Brain microvascular endothelial cell (primary cell): ENCODE results near the gene WNK1.

Experiments used
- DNase-seq: peaks from one replicate; pipeline ENCODE4 v3.0.0-alpha.2; 2020
- H3K27ac ChIP-seq: fragments of 250-450 bp; sonication (Bioruptor Pico); 2 replicates; pipeline ENCODE4 v1.5.1; 2020; ENCODE audit warnings: mild to moderate bottlenecking, moderate library complexity
- H3K27me3 ChIP-seq: fragments of 250-450 bp; sonication (Bioruptor Pico); replicated peaks from 2 replicates; pipeline ENCODE4 v1.5.1; 2020; ENCODE audit warnings: mild to moderate bottlenecking
- H3K36me3 ChIP-seq: fragments of 250-450 bp; sonication (Bioruptor Pico); replicated peaks from 2 replicates; pipeline ENCODE4 v1.5.1; 2020; ENCODE audit warnings: mild to moderate bottlenecking
- H3K4me3 ChIP-seq: 2 replicates; pipeline ENCODE4 v1.5.1; 2011; ENCODE audit warnings: low read depth, mild to moderate bottlenecking, control low read depth, low read length, moderate library complexity
- in situ Hi-C: cut with HindIII; loops from 2 replicates; pipeline ENCODE4 v1.10.0; 2017; ENCODE audit warnings: low sequenced_read_pairs, low pct_ligation_motif_present
- TF ChIP-seq, protein P1 (sequence below): IDR thresholded peaks from 2 replicates; pipeline ENCODE4 v1.5.1; 2011; ENCODE audit warnings: low read depth, mild to moderate bottlenecking, moderate library complexity, low read length, control low read depth, inconsistent platforms; ENCODE audit errors: missing control alignments

Gene WNK1

DNA sequence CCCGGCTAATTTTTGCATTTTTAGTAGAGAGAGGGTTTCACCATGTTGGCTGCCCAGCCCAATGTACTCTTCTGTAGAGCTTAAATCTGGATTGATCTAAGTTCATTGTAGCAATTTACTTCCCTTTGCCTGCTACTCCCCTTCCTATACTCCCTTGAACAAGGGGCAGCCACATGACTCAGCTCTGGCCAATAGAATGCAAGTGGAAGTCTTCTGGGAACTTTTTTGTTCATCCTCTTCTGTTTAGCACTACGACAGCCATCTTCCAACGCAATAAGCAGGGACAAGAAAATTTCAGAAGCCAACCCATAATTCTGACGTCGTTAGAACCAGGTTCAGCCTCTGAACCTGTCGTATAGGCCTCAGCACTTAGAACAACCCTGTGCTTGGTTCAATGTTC, 203.6 kb downstream of the WNK1 start:
- TF ChIP-seq, protein P1, sequence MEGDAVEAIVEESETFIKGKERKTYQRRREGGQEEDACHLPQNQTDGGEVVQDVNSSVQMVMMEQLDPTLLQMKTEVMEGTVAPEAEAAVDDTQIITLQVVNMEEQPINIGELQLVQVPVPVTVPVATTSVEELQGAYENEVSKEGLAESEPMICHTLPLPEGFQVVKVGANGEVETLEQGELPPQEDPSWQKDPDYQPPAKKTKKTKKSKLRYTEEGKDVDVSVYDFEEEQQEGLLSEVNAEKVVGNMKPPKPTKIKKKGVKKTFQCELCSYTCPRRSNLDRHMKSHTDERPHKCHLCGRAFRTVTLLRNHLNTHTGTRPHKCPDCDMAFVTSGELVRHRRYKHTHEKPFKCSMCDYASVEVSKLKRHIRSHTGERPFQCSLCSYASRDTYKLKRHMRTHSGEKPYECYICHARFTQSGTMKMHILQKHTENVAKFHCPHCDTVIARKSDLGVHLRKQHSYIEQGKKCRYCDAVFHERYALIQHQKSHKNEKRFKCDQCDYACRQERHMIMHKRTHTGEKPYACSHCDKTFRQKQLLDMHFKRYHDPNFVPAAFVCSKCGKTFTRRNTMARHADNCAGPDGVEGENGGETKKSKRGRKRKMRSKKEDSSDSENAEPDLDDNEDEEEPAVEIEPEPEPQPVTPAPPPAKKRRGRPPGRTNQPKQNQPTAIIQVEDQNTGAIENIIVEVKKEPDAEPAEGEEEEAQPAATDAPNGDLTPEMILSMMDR: no peak

DNA sequence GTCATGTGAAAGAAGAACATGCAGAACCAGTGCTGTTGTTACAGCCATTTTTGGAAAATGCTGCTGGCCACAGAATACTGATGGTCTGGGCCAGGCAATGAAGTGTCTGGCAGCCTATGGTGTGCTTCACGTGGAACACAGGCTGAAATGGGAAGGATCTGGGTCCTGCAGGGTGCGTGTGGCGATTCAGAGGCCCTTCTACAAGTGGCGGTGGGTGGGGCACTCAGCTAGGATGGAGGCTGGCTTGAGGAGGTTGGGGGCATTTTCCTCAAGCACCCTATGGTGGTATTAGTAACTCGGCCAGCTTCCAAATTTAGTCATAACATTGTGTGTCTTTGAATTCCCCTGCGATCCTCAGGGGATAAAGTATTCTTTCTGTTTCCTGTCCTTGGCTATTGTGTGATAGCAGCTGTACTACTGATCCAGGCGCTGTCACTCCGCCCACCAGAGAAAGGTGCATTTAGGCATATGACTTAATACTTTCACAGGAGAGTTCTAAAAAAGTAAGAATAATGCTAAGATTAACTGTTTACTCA, 206.3 kb downstream of the WNK1 start:
- Histone ChIP-seq H3K27me3 (no peaks in the 10 kb centered on the region), H3K4me3 (no peak overlapping the region), H3K36me3 (no peaks in the 10 kb centered on the region), H3K27ac (no peak overlapping the region)
- TF ChIP-seq, protein P1: no peak
- DNase-seq: peak; percentile 20
- in situ Hi-C loops: no loop called here

More for the DNA sequence above, 203.6 kb downstream of the WNK1 start:
- Histone ChIP-seq H3K27me3 (no peaks in the 10 kb centered on the region), H3K4me3 (no peak overlapping the region), H3K27ac (no peak overlapping the region), H3K36me3 (no peaks in the 10 kb centered on the region)
- in situ Hi-C loops: no loop called here
- DNase-seq: no peak
